HepG2 (cell line): Measurements from ENCODE around the gene CYRIA. TPM values are rescaled to one million over a fixed set of nuclear protein-coding genes. Genes with fewer than 3 reads are reported as not detected.

Experiments used
- ATAC-seq: fragments of 200-7000 bp; cut with Tn5 transposase; 3 replicates; pipeline ENCODE4 v1.9.1; 2020; ENCODE audit warnings: mild to moderate bottlenecking, moderate library complexity
- BruUV-seq: library from RNA; stranded (reverse); fragments of 400-500 nt; replicated peaks from 2 replicates; lab custom pipeline; 2021; lab: Mats Ljungman, UMichigan
- CTCF ChIA-PET: fragments of 300-600 bp; formaldehyde crosslinking; extraction: SDS; loops from one replicate; lab custom pipeline; 2021; ENCODE audit warnings: low total read pairs, inconsistent platforms, low intra/inter-chr PET ratio; lab: Yijun Ruan, JAX
- POLR2A ChIA-PET: fragments of 350-600 bp; sonication (Branson Sonifier 250); formaldehyde crosslinking; loops from one replicate; lab custom pipeline; 2020; ENCODE audit warnings: antibody characterized with exemption, inconsistent platforms; lab: Yijun Ruan, JAX
- DNase-seq: peaks from one replicate; pipeline ENCODE4 v3.0.0-alpha.2; 2015; ENCODE audit warnings: low spot score
- FAIRE-seq: peaks from 3 replicates; lab custom pipeline; 2011; peaks lifted over from hg19 to GRCh38; lab: Jason Lieb, UNC
- H2AFZ ChIP-seq: one replicate; pipeline ENCODE4 v1.6.1; 2011; ENCODE audit warnings: low read length, inconsistent platforms
- H3K27ac ChIP-seq: fragments of 300-600 bp; 3 replicates; pipeline ENCODE4 v1.8.0; 2011; ENCODE audit warnings: mixed run types, mild to moderate bottlenecking, mixed read lengths, low read length, inconsistent platforms; ENCODE audit not compliant: insufficient read depth; ENCODE audit errors: extremely low read length
- H3K27me3 ChIP-seq, 2 experiments: fragments of 200-600 bp in 1 of 2; 2 replicates in 1 of 2; 3 replicates in 1 of 2; pipeline versions ENCODE4 v1.6.0 to v1.8.0; 2011; ENCODE audit warnings: low read length in 2 of 2, mild to moderate bottlenecking in 2 of 2, moderate library complexity in 2 of 2, inconsistent platforms in 1 of 2; ENCODE audit not compliant: insufficient read depth in 2 of 2, control insufficient read depth in 1 of 2
- H3K36me3 ChIP-seq, 2 experiments: fragments of 200-600 bp in 1 of 2; replicated peaks in 1 of 2; 2 replicates in 1 of 2; 3 replicates in 1 of 2; pipeline versions ENCODE4 v1.5.1 to v1.8.0; 2011; ENCODE audit warnings: low read length in 2 of 2, inconsistent platforms in 1 of 2; ENCODE audit not compliant: insufficient read depth in 2 of 2, control insufficient read depth in 1 of 2
- H3K4me1 ChIP-seq: 2 replicates; pipeline ENCODE4 v1.5.1; 2012; ENCODE audit warnings: low read length, inconsistent platforms; ENCODE audit not compliant: insufficient read depth
- H3K4me2 ChIP-seq: 2 replicates; pipeline ENCODE4 v1.6.0; 2011; ENCODE audit warnings: low read depth, low read length, inconsistent platforms
- H3K4me3 ChIP-seq, 3 experiments: fragments of 200-600 bp in 1 of 3; sonication (generic), shearing (Covaris generic) in 1 of 3; replicated peaks in 1 of 3; 2 replicates each; pipeline ENCODE4 v1.5.1; 2011 to 2016; ENCODE audit warnings: low read length in 3 of 3, inconsistent platforms in 2 of 3, low read depth in 2 of 3, mild to moderate bottlenecking in 2 of 3, control low read depth in 1 of 3, mixed read lengths in 1 of 3; ENCODE audit not compliant: insufficient read depth in 1 of 3
- H3K79me2 ChIP-seq: one replicate; pipeline ENCODE4 v1.6.1; 2011; ENCODE audit warnings: low read length, inconsistent platforms; ENCODE audit not compliant: insufficient read depth
- H3K9ac ChIP-seq: 2 replicates; pipeline ENCODE4 v1.6.0; 2011; ENCODE audit warnings: mild to moderate bottlenecking, low read depth, low read length, inconsistent platforms; ENCODE audit not compliant: insufficient read depth
- H3K9me3 ChIP-seq: 2 replicates; pipeline ENCODE4 v1.5.1; 2012; ENCODE audit warnings: mild to moderate bottlenecking, low read length
- H4K20me1 ChIP-seq: 2 replicates; pipeline ENCODE4 v1.6.0; 2011; ENCODE audit warnings: inconsistent platforms, mild to moderate bottlenecking, low read length, moderate library complexity; ENCODE audit not compliant: insufficient read depth
- BCLAF1 ChIP-seq: fragments of 450-650 bp; IDR thresholded peaks from 2 replicates; pipeline ENCODE4 v1.6.1; 2017; ENCODE audit warnings: mild to moderate bottlenecking
- DNMT1 ChIP-seq: sonication (generic); formaldehyde crosslinking; IDR thresholded peaks from 2 replicates; pipeline ENCODE4 v1.5.1; 2020; ENCODE audit warnings: mild to moderate bottlenecking, missing genetic modification reagents
- EEA1 ChIP-seq: sonication (generic); formaldehyde crosslinking; IDR thresholded peaks from 2 replicates; pipeline ENCODE4 v1.5.1; 2020; ENCODE audit warnings: mild to moderate bottlenecking, missing genetic modification reagents, borderline replicate concordance
- KDM1A ChIP-seq: IDR thresholded peaks from 2 replicates; pipeline ENCODE4 v1.6.1; 2016; ENCODE audit warnings: missing compliant biosample characterization
- KLF15 ChIP-seq: sonication (generic); formaldehyde crosslinking; IDR thresholded peaks from 2 replicates; pipeline ENCODE4 v1.8.1; 2023; ENCODE audit warnings: borderline replicate concordance, mild to moderate bottlenecking, inconsistent platforms, missing genetic modification reagents, mixed read lengths
- MAZ ChIP-seq, 2 experiments: sonication (generic) in 1 of 2; formaldehyde crosslinking in 1 of 2; IDR thresholded peaks; 2 replicates each; pipeline versions ENCODE4 v1.5.0 to v1.6.1; 2012 to 2020; ENCODE audit warnings: low read depth in 2 of 2, mild to moderate bottlenecking in 2 of 2, borderline replicate concordance in 1 of 2, improper control_type of control experiment in 1 of 2, low read length in 1 of 2, missing genetic modification reagents in 1 of 2, moderate library complexity in 1 of 2
- RERE ChIP-seq: IDR thresholded peaks from 2 replicates; pipeline ENCODE4 v1.6.1; 2016; ENCODE audit warnings: low read depth, missing genetic modification reagents, missing compliant biosample characterization
- RORA ChIP-seq: sonication (generic); formaldehyde crosslinking; IDR thresholded peaks from 2 replicates; pipeline ENCODE4 v1.5.0; 2020; ENCODE audit warnings: mild to moderate bottlenecking, missing genetic modification reagents, moderate library complexity
- TEF ChIP-seq: sonication (generic); formaldehyde crosslinking; IDR thresholded peaks from 2 replicates; pipeline ENCODE4 v1.5.0; 2020; ENCODE audit warnings: missing genetic modification reagents
- TFE3 ChIP-seq: IDR thresholded peaks from 2 replicates; pipeline ENCODE4 v1.6.1; 2016
- ZNF24 ChIP-seq: fragments of 450-650 bp; IDR thresholded peaks from 2 replicates; pipeline ENCODE4 v1.6.1; 2017; ENCODE audit warnings: antibody characterized with exemption, mild to moderate bottlenecking
- ZNF274 ChIP-seq: sonication (generic); formaldehyde crosslinking; IDR thresholded peaks from 2 replicates; pipeline ENCODE4 v1.5.1; 2020; ENCODE audit warnings: mild to moderate bottlenecking, missing genetic modification reagents
- ZNF430 ChIP-seq: sonication (generic); formaldehyde crosslinking; IDR thresholded peaks from 2 replicates; pipeline ENCODE4 v1.9.0; 2021; ENCODE audit warnings: mild to moderate bottlenecking, missing genetic modification reagents
- WGBS: methylation state at CpG from one replicate; pipeline ENCODE4 v1.1.6; 2017; ENCODE audit warnings: low lambda C conversion rate; 5-methylcytosine and 5-hydroxymethylcytosine counted together
- in situ Hi-C: cut with HindIII; loops from 2 replicates; pipeline ENCODE4 v1.10.0; 2017; ENCODE audit warnings: low pct_unique_long_range_greater_than_20kb; ENCODE audit not compliant: extremely low pct_ligation_motif_present
- intact Hi-C: fragments of 100-400 bp; cut with micrococcal nuclease; formaldehyde crosslinking; loops from one replicate; pipeline ENCODE4 v1.10.0; 2022; ENCODE audit not compliant: unreplicated experiment
- polyA plus RNA-seq, 8 experiments: library from polyadenylated mRNA; depleted of rRNA in 3 of 8; stranded (reverse) in 7 of 8; unstranded in 1 of 8; fragments of >200 nt; fragmentation: Illumina TruSeq in 4 of 8; extraction: Trizol in 4 of 8; gene quantifications; 2 replicates each; pipeline versions ENCODE4 v1.2.1 to v1.2.3, GENCODE V29; 2011 to 2016; ENCODE audit warnings: low read depth in 4 of 8, missing spikeins in 1 of 8, mixed read lengths in 1 of 8; ENCODE audit not compliant: insufficient read depth in 1 of 8
- total RNA-seq, 5 experiments: library from RNA; depleted of rRNA; stranded (reverse); fragments of >200 nt; fragmentation: Illumina TruSeq; extraction: Trizol; gene quantifications; 2 replicates each; pipeline ENCODE4 v1.2.3, GENCODE V29; 2016; ENCODE audit warnings: low read depth in 1 of 5

Gene CYRIA
- total and polyA plus RNA-seq, 2 of the 13 experiments (the other 11 are each of a cell fraction or from before 2014, with no cell fraction given) = 0.09 TPM; not detected in 1

- TF ChIP-seq RERE (CRISPR knock-in tag) (no peak), RORA (CRISPR knock-in tag) (no peak)
Observed at GRCh38 chr2:16680304-16680703, 14.7 kb upstream of the CYRIA start (continued).

GRCh38 chr2:16678964-16679363 is 13.3 kb upstream of the CYRIA start:
- Histone ChIP-seq H3K79me2 (no peaks in the 10 kb centered on the region), H3K27me3 (peaks cover 0 to 5% of the 10 kb centered on the region in 2 experiments; a peak in 1 of 5 replicates), H3K4me3 (no peak overlapping the region), H3K27ac (no peak overlapping the region), H3K9me3 (peaks cover 13% of the 10 kb centered on the region), H2AFZ (no peak overlapping the region), H3K4me1 (no peaks in the 10 kb centered on the region), H3K9ac (no peak overlapping the region), H4K20me1 (no peaks in the 10 kb centered on the region), H3K36me3 (no peaks in the 10 kb centered on the region; a peak in 1 of 5 replicates), H3K4me2 (no peak overlapping the region)
- intact Hi-C loops (no loop called here), in situ Hi-C loops (no loop called here)
- ATAC-seq (no peak), DNase-seq (no peak), FAIRE-seq (no peak)
- BruUV-seq = no TSS peak
- CTCF ChIA-PET = no interaction called here
- 40% methylated on average over 4 of the region's 4 CpGs for WGBS
- POLR2A ChIA-PET = no interaction called here
- TF ChIP-seq MAZ (IDR thresholded peaks at IDR 0.05; ENCODE audit: borderline replicate concordance, low read depth, low read length) (no peak), MAZ (CRISPR knock-in tag; IDR thresholded peaks at IDR 0.05; ENCODE audit: low read depth) (no peak), TFE3 (no peak), DNMT1 (CRISPR knock-in tag) (no peak), BCLAF1 (no peak), ZNF24 (no peak), TEF (CRISPR knock-in tag) (no peak), KLF15 (CRISPR knock-in tag) (no peak), ZNF274 (CRISPR knock-in tag) (no peak), ZNF430 (CRISPR knock-in tag) (no peak), KDM1A (CRISPR knock-in tag) (no peak), EEA1 (CRISPR knock-in tag) (no peak)
